Small intestine (tissue), 7 donors: ENCODE measurements around the gene NSMCE1. TPM values are rescaled to one million over a fixed set of nuclear protein-coding genes. Genes with fewer than 3 reads are reported as not detected.
"Not testable (repeated sequence)": the region's sequence is repeated elsewhere in the genome, so short reads cannot be mapped to it uniquely, and the experiment has no call there.

ENCODE experiments used
- DNase-seq, 2 donors: peaks; one replicate each; pipeline versions ENCODE4 v3.0.0 to v3.0.0-alpha.2; 2013
- FAIRE-seq: peaks from 2 replicates; lab custom pipeline; 2012; peaks lifted over from hg19 to GRCh38; lab: Jason Lieb, UNC
- H3K27ac ChIP-seq, 3 donors: one replicate each; pipeline ENCODE4 v1.5.1; 2013; ENCODE audit warnings: low read length in 2 of 3, mild to moderate bottlenecking in 2 of 3, control low read depth in 1 of 3, inconsistent platforms in 1 of 3, low read depth in 1 of 3, moderate library complexity in 1 of 3
- H3K27me3 ChIP-seq, 3 donors: one replicate each; pipeline ENCODE4 v1.6.1; 2013; ENCODE audit warnings: low read length in 3 of 3, inconsistent platforms in 1 of 3; ENCODE audit not compliant: control insufficient read depth in 3 of 3, insufficient read depth in 3 of 3
- H3K36me3 ChIP-seq, 3 donors: one replicate each; pipeline ENCODE4 v1.6.1; 2013; ENCODE audit warnings: low read length in 3 of 3, inconsistent platforms in 1 of 3, low read depth in 1 of 3, mild to moderate bottlenecking in 1 of 3, moderate library complexity in 1 of 3; ENCODE audit not compliant: control insufficient read depth in 3 of 3, insufficient read depth in 2 of 3
- H3K4me1 ChIP-seq, 3 donors: one replicate each; pipeline ENCODE4 v1.6.1; 2013; ENCODE audit warnings: low read length in 2 of 3, inconsistent platforms in 1 of 3, low read depth in 1 of 3, mild to moderate bottlenecking in 1 of 3, moderate library complexity in 1 of 3; ENCODE audit not compliant: control insufficient read depth in 3 of 3, insufficient read depth in 2 of 3
- H3K4me3 ChIP-seq, 3 donors: one replicate each; pipeline ENCODE4 v1.5.1; 2013; ENCODE audit warnings: low read length in 3 of 3, control low read depth in 1 of 3, inconsistent platforms in 1 of 3, low read depth in 1 of 3, mild to moderate bottlenecking in 1 of 3, moderate library complexity in 1 of 3
- H3K9me3 ChIP-seq, 2 donors: one replicate each; pipeline ENCODE4 v1.6.1; 2013; ENCODE audit warnings: low read depth in 1 of 2, low read length in 1 of 2; ENCODE audit not compliant: control insufficient read depth in 2 of 2, insufficient read depth in 1 of 2
- WGBS, 3 donors: extraction: QIAGEN DNeasy Blood & Tissue Kit; methylation state at CpG; one replicate each; pipeline ENCODE4 v1.1.7; 2013; 5-methylcytosine and 5-hydroxymethylcytosine counted together
- polyA plus RNA-seq, 4 donors: library from polyadenylated mRNA; stranded (reverse) in 3 of 4; unstranded in 1 of 4; fragments of 200-250 nt in 3 of 4; fragments of 120-200 nt in 1 of 4; gene quantifications; one replicate each; pipeline versions ENCODE4 v1.2.1 to v1.2.3, GENCODE V29; 2013
- donor health status: healthy with polysubstance abuse.
- donor health status: control.
- donor health status: control.
- donor health status: Bipolar disorder and iron deficiency.
- donor health status: healthy.

NSMCE1 gene
- polyA plus RNA-seq, 4 donors: 37.8 to 66.1 (median 52.3) TPM

DNA sequence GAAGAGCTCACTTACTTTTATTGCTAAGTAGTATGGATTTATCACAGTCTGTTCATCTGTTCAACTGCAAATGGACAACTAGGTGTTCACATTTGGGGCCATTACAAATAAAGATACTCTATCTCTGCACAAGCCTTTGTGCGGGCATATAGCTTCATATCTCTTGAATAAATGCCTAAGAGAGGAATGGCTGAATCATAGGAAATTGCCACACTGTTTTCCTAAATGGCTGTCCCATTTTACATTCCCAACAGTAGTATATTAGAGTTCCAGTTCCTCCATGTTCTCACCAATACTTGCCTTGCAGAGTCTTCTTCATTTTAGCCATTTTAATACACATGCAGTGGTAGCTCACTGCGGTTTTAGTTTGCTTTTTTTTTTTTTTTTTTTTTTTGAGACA, 20.5 kb downstream of the NSMCE1 start:
- DNase-seq (no peak), FAIRE-seq (no peak)
- Histone ChIP-seq H3K27ac (no peak overlapping the region), H3K9me3 (no peaks in the 10 kb centered on the region), H3K36me3 (peaks cover 0 to 20% (median 0%) of the 10 kb centered on the region in 3 donors), H3K4me1 (peaks cover 0 to 9% (median 5%) of the 10 kb centered on the region in 3 donors), H3K27me3 (no peaks in the 10 kb centered on the region), H3K4me3 (no peak overlapping the region)
- 91 to 99% (median 96%) methylated on average over 2 of the region's 2 CpGs for WGBS, 3 donors

DNA sequence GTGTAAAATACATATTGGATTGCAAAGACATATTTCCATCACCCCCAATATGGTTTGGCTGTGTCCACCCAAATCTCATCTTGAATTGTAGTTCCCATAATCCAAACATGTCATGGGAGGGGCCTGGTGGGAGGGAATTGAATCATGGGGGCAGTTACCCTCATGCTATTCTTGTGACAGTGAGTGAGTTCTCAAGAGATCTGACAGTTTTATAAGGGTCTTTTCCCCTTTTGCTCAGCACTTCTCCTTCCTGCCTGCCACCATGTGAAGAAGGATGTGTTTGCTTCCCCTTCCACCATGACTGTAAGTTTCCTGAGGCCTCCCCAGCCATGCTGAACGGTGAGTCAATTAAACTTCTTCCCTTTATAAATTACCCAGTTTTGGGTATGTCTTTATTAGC, 21.5 kb downstream of the NSMCE1 start:
- WGBS, 3 donors: 57 to 100% (median 77%) methylated on average over 1 of the region's 1 CpG
- not testable (repeated sequence) for H3K4me3 ChIP-seq, FAIRE-seq, DNase-seq, H3K27me3 ChIP-seq, H3K27ac ChIP-seq, H3K9me3 ChIP-seq
- peaks cover 0 to 12% (median 9%) of the 10 kb centered on the region in 3 donors for H3K4me1 ChIP-seq
- peaks cover 0 to 20% (median 0%) of the 10 kb centered on the region in 3 donors for H3K36me3 ChIP-seq

DNA sequence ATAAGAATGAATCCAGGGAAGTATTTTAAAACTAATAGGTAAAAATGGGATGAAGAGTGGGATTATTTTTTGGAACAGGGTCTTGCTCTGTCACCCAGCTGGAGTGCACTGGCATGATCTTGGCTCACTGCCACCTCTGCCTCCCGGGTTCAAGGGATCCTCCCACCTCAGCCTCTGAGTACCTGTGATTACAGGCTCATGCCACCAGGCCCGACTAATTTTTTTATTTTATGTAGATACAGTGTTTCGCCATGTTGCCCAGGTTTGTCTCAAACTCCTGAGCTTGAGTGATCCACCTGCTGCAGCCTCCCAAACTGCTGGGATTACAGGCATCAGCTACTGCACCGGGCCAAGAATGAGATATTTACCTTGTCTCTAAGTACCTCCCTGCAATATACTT, 22.1 kb downstream of the NSMCE1 start:
- FAIRE-seq (no peak), DNase-seq (no peak)
- Histone ChIP-seq H3K27me3 (no peaks in the 10 kb centered on the region), H3K4me3 (no peak overlapping the region), H3K27ac (peak overlapping the region in 1 of 3 donors; percentile 30), H3K9me3 (no peaks in the 10 kb centered on the region), H3K4me1 (peaks cover 0 to 15% (median 9%) of the 10 kb centered on the region in 3 donors), H3K36me3 (peaks cover 0 to 18% (median 0%) of the 10 kb centered on the region in 3 donors)
- 50 to 68% (median 61%) methylated on average over 4 of the region's 4 CpGs for WGBS, 3 donors

DNA sequence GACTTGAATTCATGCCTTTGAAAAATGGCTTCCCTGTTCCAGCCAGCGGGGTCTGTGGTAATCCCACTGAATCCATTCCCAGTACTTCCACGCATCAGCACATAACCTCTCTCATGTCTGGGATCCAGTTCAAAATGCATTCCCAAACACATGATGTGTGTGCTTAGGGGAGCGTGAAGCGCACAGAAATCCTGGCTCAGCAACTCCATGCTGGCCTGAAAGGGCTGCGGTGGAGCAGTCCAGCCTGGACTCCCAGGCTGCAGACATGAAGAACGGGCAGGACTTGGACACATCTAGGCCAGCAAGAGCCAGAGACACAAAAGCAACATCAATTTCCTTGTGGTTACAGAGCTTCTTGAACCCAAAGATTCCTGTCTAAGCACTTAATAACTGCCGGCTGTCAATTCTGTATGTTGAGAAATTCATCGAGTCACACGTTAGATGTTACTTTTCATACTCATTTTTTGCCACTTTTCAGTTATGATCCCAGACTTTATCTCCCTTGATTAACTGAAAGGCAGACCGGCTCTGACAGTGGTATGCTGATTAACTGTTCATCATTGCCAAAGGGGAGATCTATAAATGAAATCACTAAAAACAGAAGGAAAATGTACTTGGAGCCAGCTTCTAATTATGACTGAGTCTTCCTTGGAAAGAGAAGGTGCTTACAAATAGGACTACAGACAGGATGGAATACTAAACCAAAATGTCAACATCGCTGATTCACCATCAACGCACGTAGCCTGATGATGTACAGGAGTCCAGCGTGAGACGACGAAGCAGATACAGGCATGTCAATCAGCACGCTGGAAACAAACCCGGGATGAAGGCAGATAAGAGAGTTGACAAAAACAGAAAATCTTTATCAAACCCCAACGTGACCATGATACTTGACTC, 23.0 kb downstream of the NSMCE1 start:
- peaks cover 0 to 22% (median 0%) of the 10 kb centered on the region in 3 donors for H3K36me3 ChIP-seq
- peaks cover 0 to 20% (median 9%) of the 10 kb centered on the region in 3 donors for H3K4me1 ChIP-seq
- no peaks in the 10 kb centered on the region for H3K27me3 ChIP-seq
- FAIRE-seq (no peak), DNase-seq (no peak)
- H3K27ac ChIP-seq: peak overlapping the region in 1 of 3 donors; percentile 78
- H3K4me3 ChIP-seq: no peak overlapping the region
- no peaks in the 10 kb centered on the region for H3K9me3 ChIP-seq
- WGBS, 3 donors: 55 to 83% (median 78%) methylated on average over 19 of the region's 19 CpGs

DNA sequence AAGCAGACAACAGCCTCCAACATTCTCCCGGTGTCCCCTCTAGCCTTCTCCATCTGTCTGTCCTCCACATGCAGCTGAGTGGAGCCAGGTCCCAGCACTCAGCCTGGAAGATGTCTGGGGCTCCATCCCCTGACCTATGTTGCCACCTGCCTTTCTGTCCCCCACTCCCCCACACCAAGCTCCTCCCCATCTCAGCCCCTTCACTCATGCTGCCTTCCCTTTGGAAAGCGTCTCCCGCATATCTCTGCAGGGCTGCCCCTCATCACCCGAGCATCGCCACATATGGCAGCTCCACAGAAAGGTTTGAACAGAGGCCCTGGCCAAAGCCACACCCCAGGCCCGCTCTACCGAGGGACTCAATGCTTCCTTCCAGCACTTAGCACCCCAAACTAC, 24.2 kb downstream of the NSMCE1 start:
- peaks cover 0 to 26% (median 0%) of the 10 kb centered on the region in 3 donors for H3K36me3 ChIP-seq
- FAIRE-seq: no peak
- no peak for DNase-seq
- no peak overlapping the region for H3K4me3 ChIP-seq
- H3K4me1 ChIP-seq: peaks cover 0 to 20% (median 9%) of the 10 kb centered on the region in 3 donors
- no peaks in the 10 kb centered on the region for H3K9me3 ChIP-seq
- WGBS, 3 donors: 89 to 97% (median 94%) methylated on average over 7 of the region's 7 CpGs
- H3K27ac ChIP-seq: peak overlapping the region in 1 of 3 donors; percentile 78
- H3K27me3 ChIP-seq: no peaks in the 10 kb centered on the region

DNA sequence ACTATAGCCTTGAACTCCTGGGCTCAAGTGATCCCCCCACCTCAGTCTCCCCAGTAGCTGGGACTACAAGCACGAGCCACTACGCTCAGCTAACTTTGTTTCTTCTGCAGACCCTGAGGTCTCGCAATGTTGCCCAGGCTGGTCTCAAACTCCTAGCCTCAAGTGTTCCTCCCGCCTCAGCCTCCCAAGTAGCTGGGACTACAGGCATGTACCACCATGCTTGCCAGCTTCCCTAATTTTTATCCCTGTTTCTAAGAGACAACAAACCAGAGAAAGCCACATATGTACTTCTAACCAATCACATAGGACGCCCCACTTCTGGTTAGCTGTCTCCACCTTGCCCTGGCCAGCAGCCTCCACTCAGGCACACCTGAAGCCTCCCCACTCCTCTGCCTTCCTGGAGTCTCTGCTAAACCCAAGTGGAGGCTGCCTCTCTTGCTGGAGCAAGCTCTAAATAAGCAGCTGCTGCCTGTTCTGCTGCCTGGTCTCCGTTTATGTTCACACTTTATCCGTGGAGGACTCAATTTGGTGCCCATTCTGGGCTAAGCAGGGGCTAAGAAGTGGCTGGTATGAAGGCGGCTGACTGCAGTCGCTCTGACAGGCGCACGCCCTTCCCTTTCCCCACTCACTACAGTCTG, 24.7 kb downstream of the NSMCE1 start:
- H3K27ac ChIP-seq: peak overlapping the region in 1 of 3 donors; percentile 78
- H3K27me3 ChIP-seq: no peaks in the 10 kb centered on the region
- H3K4me1 ChIP-seq: peaks cover 0 to 20% (median 9%) of the 10 kb centered on the region in 3 donors
- no peaks in the 10 kb centered on the region for H3K9me3 ChIP-seq
- DNase-seq (no peak), FAIRE-seq (no peak)
- 91 to 95% (median 94%) methylated on average over 11 of the region's 11 CpGs for WGBS, 3 donors
- H3K36me3 ChIP-seq: peaks cover 0 to 29% (median 0%) of the 10 kb centered on the region in 3 donors
- no peak overlapping the region for H3K4me3 ChIP-seq

DNA sequence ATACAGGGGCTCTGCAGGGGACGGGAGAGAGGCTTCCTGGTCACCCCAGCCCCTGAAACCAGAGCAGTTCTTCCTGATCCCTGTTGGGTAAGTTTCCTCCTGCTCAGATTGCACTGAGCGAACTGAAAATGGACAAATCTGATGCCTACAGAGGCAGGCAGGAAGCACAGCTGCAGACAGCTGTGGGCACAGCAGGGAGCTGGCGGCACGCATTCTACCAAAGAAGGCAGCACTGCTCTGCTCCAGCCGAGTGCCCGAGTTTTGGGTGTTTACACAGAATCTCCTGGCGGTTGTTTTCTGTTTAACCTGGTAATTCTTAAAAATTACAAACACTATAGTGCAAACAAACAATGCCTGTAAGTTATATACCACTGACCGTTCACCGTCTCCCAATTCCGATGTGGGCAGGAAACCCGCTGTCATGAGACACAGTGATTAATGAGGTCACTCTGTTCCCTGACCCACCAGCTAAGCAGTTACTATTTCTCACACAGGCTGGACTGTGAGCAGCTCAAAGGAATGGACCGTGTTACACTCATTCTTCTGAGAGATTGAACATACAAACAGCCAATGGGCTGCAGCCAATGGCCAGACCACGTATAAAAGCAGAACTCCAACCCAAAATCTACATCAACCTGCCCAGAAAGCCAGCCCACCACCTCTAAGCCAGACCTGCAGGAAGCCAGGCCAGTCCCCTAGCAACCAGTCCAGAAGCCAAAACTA, 25.5 kb downstream of the NSMCE1 start:
- H3K36me3 ChIP-seq: peaks cover 0 to 31% (median 0%) of the 10 kb centered on the region in 3 donors
- H3K4me1 ChIP-seq: peaks cover 0 to 20% (median 12%) of the 10 kb centered on the region in 3 donors
- 43 to 78% (median 69%) methylated on average over 13 of the region's 13 CpGs for WGBS, 3 donors
- peak overlapping the region in 2 of 3 donors; percentile 56 to 78 for H3K27ac ChIP-seq
- H3K4me3 ChIP-seq: no peak overlapping the region
- H3K27me3 ChIP-seq: no peaks in the 10 kb centered on the region
- FAIRE-seq (no peak), DNase-seq (peak in 1 of 2 donors; percentile 43)
- H3K9me3 ChIP-seq: no peaks in the 10 kb centered on the region

DNA sequence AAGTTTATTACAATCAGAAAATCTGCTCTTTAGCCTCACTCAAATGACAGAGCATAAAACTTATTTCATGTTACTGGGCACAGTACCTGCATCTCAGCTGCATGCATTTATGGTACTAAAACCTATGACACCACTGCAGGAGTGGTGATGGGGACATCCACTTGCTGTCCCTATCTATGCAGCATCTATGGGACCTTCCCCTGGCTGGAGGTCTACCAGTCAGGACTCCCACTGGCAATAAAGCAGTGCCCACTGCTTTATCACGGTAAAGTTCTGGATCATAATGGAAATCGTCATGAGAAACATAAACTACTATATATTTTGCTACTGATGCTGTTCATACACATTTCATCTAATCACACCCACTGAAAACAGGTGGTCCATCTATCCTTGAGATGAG, 26.2 kb downstream of the NSMCE1 start:
- no peak for FAIRE-seq
- 81 to 92% (median 88%) methylated on average over 2 of the region's 2 CpGs for WGBS, 3 donors
- H3K4me3 ChIP-seq: no peak overlapping the region
- no peaks in the 10 kb centered on the region for H3K9me3 ChIP-seq
- peak overlapping the region in 2 of 3 donors; percentile 56 to 78 for H3K27ac ChIP-seq
- peak in 1 of 2 donors; percentile 23 for DNase-seq
- peaks cover 0 to 20% (median 12%) of the 10 kb centered on the region in 3 donors for H3K4me1 ChIP-seq
- no peaks in the 10 kb centered on the region for H3K27me3 ChIP-seq
- peaks cover 0 to 34% (median 0%) of the 10 kb centered on the region in 3 donors for H3K36me3 ChIP-seq
